Superior temporal gyrus (tissue), 1 donor: Measurements from ENCODE around the gene POFUT2.
A peak's percentile ranks its signal among the peaks of the same experiment; 100 is the strongest.

Source experiments
- DNase-seq: peaks from one replicate; pipeline ENCODE4 v3.0.0-alpha.2; 2016; ENCODE audit errors: extremely low spot score

POFUT2 gene, protein sequence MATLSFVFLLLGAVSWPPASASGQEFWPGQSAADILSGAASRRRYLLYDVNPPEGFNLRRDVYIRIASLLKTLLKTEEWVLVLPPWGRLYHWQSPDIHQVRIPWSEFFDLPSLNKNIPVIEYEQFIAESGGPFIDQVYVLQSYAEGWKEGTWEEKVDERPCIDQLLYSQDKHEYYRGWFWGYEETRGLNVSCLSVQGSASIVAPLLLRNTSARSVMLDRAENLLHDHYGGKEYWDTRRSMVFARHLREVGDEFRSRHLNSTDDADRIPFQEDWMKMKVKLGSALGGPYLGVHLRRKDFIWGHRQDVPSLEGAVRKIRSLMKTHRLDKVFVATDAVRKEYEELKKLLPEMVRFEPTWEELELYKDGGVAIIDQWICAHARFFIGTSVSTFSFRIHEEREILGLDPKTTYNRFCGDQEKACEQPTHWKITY

DNA sequence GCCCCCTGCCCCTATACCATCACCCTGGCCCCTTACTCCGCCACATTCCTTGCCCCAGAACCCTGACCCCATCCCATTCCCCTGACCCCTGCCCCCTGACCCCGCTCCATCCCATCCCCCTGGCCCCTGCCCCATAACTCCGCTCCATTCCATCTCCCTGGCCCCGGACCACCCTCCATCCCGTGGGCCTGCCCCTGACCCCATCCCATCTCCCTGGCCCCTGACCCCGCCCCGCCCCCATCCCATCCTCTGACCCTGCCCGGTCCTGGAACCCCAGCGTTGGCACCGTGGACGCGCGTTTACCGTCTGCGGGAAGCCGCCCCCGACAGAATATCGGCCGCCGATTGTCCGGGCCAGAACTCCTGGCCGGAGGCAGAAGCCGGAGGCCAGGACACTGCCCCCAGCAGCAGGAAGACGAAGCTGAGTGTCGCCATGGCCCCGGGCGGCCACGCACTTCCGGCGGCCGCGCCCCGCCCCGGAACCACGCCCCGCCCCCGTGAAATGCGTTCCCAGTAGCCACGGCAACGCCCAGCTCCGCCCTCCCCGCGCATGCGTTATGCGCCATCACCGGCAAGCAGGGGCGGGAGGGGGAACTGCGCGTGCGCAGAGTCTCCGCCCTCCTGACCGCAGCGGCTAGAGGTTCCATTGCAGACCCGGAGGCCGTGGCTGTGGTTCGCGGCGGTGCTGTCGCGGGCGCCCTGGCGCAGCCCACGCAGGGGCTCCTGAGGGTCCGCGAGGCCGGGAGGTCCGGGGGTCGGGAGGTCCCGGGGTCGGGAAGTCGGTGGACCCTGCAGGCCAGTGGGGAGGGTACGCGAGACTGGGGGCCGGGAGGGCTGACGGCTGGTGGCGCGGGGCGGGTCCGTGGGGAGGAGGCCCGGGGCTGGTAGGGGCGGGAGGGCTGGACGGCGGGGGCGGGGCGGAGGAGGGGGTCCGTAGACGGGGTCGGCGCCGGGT, at the start of gene POFUT2:
Gene POFUT2, minus strand, starts transcription at position 458 of the 954 bp plus-strand sequence. Its CDS starts 24 bp downstream, at position 434.
- DNase-seq, result peak; percentile 95

DNA sequence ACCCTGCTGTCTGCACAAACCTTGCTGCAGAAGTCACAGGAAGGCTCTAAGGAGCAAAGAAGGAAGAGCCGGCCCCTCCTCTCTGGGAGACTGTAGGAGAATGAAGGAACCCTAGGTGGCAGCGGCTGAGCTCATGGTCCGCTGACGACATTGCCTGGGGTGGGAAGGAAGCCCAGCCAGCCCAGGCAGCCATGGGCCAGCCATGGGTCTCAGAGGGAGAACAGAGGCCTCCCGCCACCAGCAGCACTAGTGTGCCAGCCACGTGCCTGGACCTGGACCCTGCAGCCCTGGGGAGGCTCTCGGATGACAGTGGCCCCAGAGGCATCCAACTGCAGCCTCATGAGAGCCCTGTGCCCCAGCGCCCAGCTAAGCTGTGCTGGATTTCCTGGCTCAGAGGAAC, 49.2 kb upstream of the POFUT2 start:
- no peak for DNase-seq

DNA sequence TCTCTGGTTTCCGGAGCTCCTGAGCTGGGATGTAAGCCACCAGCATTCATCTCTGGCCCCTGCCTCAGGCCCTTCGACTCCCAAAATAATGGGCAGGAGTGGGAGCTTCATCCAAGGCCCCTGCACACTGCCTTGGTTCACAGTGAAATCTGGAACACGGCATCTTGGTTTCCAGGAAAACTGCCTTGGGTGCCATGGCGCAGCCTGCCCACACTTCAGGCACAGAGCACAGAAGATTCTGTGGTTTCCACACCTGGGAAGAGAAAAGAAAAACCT, 48.8 kb upstream of the POFUT2 start:
- no peak for DNase-seq

DNA sequence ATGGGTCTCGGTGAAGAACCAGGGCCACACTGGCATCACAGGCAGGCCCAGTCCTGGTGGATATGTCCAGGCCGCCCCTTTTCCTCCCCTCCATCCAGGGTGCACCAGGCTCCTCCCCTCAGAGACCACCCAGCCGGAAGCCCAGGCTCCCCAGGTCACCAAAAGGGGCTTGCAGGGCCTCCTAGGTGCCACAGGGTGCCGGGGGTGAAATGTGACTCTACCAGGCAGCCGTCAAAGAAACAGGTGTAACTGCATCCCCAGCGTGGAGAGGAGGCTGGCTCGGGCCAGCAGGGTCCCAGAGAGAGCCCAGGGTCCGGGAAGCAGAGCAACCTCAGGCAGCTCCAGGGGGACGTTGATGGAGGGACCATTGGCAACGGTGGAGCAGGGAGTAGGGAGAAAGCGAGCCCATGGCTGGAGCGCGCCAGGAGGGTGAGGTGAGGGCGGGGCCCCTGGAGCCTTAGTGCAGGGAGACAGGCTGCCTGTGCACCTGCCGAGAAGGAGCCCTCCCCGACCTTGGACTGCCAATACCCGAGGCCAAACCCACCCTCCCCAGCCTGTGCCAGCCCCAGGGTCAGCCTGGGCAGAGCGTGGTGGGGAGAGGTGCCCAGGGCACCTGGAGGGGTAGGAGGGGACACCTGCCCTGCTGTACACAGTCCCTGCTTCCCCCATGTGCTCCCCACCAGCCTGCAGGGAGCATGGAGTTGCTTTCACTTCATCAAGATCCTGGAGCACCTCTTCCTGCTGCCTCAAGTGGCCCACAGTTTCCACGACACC, 48.3 kb upstream of the POFUT2 start:
- no peak for DNase-seq

DNA sequence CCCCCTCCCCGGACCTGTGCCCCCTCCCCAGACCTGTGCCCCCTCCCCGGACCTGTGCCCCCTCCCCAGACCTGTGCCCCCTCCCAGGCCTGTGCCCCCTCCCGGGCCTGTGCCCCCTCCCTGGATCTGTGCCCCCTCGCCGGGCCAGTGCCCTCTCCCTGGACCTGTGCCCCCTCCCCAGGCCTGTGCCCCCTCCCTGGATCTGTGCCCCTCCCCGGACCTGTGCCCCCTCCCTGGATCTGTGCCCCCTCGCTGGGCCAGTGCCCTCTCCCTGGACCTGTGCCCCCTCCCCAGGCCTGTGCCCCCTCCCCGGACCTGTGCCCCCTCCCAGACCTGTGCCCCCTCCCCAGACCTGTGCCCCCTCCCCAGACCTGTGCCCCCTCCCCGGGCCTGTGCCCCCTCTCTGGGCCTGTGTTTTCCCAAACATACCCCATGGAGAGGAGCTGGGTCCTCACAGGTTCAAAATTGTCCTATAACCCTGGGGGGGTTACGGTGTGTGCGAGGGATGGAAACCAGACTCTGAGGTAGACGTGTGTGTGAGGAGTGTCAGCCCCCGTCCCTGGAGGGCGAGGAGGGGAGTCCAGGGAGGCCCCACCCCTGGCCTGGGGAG, 47.6 kb upstream of the POFUT2 start:
- no peak for DNase-seq

DNA sequence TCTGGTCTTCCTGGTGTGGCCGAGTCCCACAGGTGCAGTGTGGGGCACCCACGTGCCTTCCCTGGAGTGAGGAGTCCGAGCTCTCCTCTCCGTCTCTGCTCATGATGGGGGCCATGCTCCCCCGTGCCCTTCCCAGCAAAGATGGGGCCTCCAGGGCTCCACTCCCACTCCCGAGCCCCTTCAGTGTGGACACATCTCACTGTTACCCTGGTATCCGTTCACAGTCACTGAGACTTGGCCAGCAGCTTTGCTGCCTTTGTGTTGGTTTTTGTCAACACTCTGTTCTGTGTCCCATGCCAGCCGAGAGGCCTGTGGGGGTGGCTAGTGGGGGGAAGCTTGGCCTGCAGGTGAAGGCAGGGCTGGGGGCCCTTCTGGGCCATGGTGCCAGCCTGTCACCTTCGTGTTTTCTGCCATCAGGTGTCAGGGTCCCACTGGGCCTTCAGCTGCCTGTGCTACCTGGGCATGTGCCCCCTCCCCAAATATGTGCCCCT, 46.9 kb upstream of the POFUT2 start:
- no peak for DNase-seq

DNA sequence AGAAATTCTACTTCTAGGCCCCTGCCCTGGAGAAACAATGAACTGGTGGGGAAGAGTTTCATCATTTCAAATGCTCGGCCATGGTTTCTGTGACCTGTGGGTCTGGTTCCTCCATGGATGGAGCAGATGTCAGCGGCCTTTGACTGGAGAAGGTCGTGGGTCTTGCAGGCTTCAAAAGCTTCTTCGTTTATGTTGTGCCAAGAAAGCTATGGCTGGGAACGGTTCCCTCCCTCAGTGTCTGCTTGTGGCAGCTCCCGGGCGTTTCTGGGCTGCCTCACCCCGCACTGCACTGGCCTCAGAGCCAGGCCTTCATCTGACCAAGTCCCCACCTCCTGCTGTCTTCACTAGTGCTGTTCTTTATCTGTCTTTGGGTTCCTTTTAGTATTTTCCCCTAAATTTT, 46.4 kb upstream of the POFUT2 start:
- no peak for DNase-seq

DNA sequence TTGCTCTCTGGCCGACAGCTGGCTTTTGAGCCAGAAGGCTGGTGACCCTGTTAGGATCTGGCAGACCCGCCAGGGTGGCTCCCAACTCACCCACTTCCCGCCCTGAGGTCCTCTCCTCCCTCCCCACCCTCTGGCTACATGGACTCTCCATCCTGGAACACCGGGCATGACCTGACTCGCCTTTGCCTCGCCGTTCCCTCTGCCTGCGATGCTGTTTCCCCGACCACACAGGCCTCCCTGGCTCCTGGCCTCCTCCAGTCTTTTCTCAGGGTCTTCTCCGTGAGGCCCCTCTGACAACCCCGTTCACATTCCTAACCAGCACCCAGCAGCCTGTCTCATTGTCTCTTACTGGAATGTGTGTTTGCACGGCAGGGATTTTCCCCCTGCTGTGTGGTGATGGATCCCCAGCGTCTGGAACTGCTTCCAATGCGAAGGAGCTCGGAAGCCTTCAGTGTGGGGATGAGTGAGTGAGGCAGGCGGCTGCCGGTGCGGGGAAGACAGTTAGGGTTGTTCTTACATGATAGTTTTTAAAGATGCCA, 46.0 kb upstream of the POFUT2 start:
- no peak for DNase-seq

DNA sequence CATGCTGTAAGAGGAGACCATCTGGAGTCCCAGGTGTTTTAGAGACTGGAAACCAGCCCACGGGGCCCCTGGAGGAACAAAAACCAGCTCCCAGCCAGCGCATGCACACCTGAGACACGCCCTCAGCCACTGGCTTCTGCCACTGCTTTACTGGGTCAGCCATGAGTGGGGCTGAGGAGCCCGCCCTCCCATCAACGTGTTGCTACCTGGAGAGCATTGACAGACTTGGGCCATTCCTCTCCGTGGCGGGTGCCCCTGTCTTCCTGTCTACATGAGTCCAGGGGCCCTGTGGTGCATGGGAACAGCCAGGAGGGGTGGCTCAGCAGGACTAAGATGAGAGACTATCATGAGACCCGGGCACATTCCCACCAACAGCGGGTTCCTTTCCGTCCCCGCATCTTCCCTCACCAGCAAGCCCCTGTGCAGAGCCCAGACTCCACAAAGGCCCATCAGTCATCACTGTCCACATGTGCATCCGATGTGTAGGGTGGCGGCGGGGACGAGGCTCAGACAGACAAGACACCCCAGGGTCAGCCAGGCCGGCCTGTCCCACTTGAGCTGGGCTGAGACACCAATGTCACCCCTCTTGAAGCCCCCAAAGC, 45.4 kb upstream of the POFUT2 start:
- no peak for DNase-seq

DNA sequence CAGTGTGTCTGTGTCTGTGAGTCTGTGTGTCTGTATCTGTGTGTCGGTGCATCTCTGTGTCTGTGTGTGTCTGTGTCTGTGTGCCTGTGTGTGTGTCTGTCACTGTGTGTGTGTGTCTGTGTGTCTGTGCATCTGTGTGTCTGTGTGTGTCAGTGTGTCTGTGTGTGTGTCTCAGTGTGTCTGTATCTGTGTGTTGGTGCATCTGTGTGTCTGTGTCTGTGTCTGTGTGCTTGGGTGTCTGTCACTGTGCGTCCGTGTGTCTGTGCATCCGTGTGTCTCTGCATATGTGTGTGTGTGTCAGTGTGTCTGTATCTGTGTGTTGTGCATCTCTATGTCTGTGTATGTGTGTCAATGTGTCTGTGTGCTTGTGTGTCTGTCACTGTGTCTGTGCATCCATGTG, 44.7 kb upstream of the POFUT2 start:
- DNase-seq, result no peak

DNA sequence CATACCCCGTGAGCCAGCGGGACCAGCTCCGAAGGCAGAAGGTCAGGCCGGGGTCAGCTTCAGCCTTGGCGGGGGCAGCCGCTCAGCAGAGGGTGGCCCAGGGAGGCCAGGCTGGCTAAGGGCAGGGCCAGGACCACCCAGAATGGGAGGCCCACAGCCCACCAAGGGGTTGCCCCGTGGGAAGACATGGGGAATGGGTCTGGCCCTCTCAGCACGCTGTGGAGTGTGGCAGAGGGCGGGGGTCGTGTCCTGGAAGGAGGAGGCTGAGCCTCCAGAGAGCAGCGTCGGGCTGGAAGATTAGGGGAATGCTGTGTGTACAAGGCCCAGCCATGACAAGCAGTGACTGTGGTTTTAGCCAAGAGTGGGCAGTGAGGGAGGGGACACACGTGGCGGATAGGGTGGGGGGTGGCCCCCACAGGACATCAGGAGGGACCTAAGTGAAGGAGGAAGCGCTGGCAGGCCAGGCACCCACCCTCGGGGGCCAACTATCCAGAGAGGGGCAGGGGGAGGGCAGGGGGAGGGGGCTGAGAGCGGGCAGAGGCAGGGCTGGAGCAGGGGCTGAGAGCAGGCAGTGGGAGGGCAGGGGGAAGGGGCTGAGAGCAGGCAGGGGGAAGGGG, 43.9 kb upstream of the POFUT2 start:
- no peak for DNase-seq

DNA sequence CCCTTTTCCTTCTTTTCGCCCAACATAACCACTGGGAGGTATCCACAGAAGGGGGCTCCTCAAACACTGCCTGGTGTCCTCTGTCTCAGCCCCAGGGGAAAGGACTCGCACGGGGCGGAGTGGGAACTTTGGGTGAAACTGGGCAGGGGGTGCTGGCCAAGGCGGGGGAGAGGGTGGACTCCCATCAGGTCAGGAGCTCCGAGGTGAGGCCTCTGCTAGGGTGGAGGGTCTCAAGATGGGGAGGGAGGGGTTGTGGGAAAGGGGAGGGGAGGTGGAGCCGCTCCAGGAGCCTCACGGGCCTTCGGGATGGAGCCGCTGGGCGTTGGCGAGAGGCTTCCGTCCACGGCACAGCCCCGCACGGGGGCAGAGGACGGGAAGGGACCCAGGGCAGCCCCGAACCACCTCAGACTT, 43.2 kb upstream of the POFUT2 start:
- no peak for DNase-seq

DNA sequence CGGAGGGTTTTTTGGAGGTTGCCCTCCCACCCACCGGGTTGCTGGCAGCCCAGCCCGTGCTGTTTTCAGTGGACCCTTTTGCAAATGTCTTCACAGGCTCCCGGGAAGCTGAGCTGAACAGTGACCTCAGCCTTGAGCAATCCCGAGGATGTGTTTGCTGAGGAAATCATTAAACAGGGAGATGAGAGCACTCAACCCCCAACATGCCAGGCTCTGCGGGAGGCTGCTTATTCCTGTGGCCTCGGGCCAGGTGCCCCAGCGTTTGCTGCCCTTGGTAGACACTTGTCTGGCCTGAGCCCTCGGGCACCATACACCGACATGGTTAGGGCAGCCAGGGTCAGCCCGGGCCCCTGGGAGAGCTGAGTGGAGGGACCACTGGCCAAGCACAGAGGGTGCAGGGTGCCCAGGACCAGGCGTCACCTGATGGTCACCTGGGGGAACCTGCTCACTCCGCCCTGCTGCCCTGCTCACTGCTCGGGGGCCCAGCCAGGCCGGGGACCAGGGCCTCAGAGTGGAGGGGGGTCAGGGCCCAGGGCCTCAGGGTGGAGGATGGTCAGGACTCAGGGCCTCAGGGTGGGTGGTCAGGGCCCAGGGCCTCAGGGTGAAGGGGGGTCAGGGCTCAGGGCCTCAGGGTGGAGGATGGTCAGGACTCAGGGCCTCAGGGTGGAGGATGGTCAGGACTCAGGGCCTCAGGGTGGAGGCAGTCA, 42.5 kb upstream of the POFUT2 start:
- no peak for DNase-seq

DNA sequence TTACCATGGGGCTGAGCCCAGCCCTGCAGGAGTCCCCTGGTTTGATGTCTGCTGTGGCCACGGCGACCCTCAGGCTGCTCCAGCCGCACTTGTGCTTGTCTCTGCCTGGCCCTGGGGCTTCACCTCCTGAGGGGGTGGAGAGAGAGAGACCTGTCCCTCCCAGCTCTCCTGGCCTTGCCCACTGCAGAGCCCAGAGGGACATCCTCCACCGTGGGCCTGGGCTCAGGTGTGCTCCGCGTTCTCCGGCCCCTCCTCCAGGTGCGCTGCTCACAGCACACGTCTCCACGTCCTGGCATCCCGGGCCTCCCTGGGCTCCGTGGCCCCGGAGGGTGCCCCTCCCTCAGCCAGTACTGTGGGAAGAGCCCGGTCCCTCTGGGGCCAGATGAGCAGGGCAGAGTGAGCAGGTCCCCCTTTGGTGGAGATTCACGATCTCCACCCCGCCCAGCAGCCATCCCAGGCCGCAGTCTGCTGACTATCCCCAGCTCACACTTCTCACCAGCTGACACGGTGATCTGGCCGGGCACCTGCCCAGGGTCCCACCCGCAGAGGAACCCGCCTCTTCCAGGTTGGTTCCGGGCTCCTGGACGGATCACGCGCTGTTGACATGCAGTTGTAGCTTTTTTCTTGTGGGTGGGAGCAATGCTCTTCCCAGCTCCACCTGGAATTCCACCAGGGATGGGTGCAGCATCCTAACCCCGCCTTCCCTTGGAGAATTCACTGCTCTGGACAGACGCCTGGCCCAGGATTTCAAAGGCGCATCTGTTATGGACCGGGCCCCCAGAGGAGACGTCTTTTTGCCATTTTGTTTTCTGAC, 41.8 kb upstream of the POFUT2 start:
- no peak for DNase-seq

DNA sequence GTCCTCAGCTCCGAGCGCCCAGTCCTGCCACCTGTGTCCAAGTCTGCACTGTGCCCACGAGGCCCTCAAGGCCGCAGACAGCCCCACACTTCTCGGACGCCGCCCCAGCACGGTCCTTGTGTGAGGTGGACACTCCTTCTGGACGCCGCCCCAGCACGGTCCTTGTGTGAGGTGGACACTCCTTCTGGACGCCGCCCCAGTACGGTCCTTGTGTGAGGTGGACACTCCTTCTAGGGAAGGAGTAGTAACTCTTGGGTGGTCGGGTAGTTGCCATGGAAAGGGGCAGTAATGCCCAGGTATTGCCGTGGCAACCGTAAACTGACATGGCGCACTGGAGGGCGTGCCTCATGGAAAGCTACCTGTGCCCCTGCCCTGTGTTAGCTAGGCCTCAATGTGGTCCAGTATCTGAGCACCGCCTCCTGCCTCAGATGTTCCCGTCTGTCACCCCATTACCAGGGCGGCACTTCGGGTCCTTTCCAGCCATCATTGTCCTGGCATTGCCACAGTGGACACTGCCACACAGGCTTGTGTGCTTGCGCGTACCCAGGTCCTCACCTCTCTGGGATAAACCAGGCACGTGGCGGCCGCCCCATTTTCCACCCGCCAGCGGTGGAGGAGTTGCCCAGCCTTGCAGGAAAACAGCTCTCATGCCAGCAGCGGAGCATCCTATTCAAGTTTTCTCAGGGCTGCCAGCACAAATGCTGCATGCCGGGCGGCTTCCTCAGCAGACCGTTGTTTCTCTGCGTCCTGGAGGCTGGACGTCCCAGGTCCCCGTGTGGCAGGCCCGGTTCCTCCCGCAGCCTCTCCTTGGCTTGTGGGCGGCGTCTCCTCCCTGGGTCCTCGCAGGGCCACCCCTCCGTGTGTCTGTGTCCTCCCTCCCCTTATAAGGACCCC, 40.8 kb upstream of the POFUT2 start:
- no peak for DNase-seq

DNA sequence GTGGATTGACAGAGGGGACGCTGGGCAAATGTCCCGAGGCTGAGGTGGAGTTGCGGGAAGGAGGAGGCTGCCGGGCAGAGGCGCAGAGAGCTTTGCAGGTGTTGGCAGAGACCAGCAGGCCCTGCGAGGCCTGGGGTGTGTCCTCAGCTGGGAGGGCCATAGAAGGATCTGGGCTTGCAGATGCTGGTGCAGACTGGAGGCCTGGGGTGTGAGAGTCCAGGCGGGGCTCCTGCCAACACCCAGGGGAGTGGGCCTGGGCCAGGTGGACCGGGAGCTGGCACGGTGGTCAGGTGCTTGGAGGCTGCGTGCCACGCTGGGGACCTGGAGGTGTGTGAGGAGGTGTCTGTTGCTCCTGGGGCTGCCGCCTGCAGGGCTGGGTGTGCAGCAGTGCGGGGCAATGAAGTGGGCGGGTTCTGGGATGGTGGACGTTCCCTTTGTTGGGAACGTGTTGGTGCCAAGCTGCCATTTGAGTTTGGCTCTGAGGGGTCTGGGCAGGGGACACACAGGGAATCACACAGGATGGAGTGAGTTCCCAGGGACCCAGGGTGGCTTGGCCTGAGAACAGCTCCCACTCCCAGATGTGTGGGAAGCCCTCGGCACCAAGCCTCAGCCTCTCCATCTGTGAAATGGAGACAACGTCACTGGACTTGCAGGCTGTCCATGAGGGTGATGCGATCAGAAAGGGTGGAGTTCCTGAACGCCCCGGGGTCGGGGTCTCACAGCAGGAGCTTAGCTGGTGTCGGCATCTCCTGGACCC, 39.9 kb upstream of the POFUT2 start:
- no peak for DNase-seq

DNA sequence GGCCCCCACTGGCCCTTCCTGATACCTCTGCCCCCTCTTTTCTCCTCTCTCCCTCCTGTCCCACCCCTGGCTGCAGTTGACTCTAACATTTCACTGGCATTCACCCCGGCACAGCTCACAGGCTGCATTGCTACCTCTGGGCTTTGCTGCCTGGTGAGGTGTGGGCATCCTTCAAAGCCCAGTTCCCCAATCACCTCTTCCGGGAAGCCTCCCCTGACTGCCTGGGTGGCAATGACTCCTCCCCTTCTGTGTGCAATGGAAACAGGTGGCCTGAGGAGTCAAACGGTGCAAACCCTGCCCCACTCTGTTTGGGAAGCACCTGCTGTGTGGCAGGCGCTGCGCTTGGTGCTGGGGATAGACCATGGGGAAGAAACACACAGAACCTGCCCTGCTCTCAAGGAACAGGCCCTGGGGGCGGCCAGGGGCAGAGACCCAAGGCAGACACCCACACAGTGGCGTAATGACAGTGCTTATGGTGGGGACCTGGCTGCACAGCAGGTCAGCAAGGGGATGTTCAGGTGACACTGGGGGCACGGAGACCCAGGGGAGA, 39.3 kb upstream of the POFUT2 start:
- DNase-seq, result no peak
